ENCODE results near the gene GRB10.
"Not testable (repeated sequence)": the region's sequence is repeated elsewhere in the genome, so short reads cannot be mapped to it uniquely, and the experiment has no call there.

Gene GRB10

GRCh38 chr7:50580057-50580456 lies 202.6 kb downstream of the GRB10 start:
- DNase-seq (ENCODE audit: low read depth), result no peak

- DNase-seq (ENCODE audit: low read depth), result not testable (repeated sequence)
Observed at GRCh38 chr7:50578105-50578504, 204.6 kb downstream of the GRB10 start.

GRCh38 chr7:50577569-50577968 lies 205.1 kb downstream of the GRB10 start:
- DNase-seq (ENCODE audit: low read depth), result no peak

- DNase-seq (ENCODE audit: low read depth), result not testable (repeated sequence)
Observed at GRCh38 chr7:50576388-50576787, 206.3 kb downstream of the GRB10 start.

- DNase-seq (ENCODE audit: low read depth), result no peak
Observed at GRCh38 chr7:50567715-50568261, 214.9 kb downstream of the GRB10 start.

GRCh38 chr7:50565977-50566376 lies 216.7 kb downstream of the GRB10 start:
- DNase-seq (ENCODE audit: low read depth), result no peak

- no peak for DNase-seq (ENCODE audit: low read depth)
Observed at GRCh38 chr7:50565559-50565916, 217.2 kb downstream of the GRB10 start.

GRCh38 chr7:50564640-50565558 lies 217.8 kb downstream of the GRB10 start, which contains the start of gene DDC:
TSS of gene DDC (minus strand) at chr7:50565405. CDS start at chr7:50544085, 21,320 bp downstream.
- no peak for DNase-seq (ENCODE audit: low read depth)

- DNase-seq (ENCODE audit: low read depth), result no peak
Observed at GRCh38 chr7:50564171-50564570, 218.5 kb downstream of the GRB10 start.

GRCh38 chr7:50562136-50562535 lies 220.6 kb downstream of the GRB10 start:
- no peak for DNase-seq (ENCODE audit: low read depth)

GRCh38 chr7:50560865-50561351 lies 221.8 kb downstream of the GRB10 start:
- DNase-seq (ENCODE audit: low read depth), result no peak

GRCh38 chr7:50559881-50560280 lies 222.8 kb downstream of the GRB10 start:
- no peak for DNase-seq (ENCODE audit: low read depth)

- DNase-seq (ENCODE audit: low read depth), result no peak
Observed at GRCh38 chr7:50558294-50559053, 224.2 kb downstream of the GRB10 start.

- DNase-seq (ENCODE audit: low read depth), result no peak
Observed at GRCh38 chr7:50557099-50557498, 225.6 kb downstream of the GRB10 start.

- no peak for DNase-seq (ENCODE audit: low read depth)
Observed at GRCh38 chr7:50556247-50556991, 226.3 kb downstream of the GRB10 start.

- DNase-seq (ENCODE audit: low read depth), result no peak
Observed at GRCh38 chr7:50555594-50556140, 227.0 kb downstream of the GRB10 start.

- no peak for DNase-seq (ENCODE audit: low read depth)
Observed at GRCh38 chr7:50554431-50555322, 228.0 kb downstream of the GRB10 start.

- no peak for DNase-seq (ENCODE audit: low read depth)
Observed at GRCh38 chr7:50553973-50554372, 228.7 kb downstream of the GRB10 start.

GRCh38 chr7:50552921-50553320 lies 229.8 kb downstream of the GRB10 start:
- no peak for DNase-seq (ENCODE audit: low read depth)

GRCh38 chr7:50552139-50552538 lies 230.6 kb downstream of the GRB10 start:
- no peak for DNase-seq (ENCODE audit: low read depth)
